T-cell (primary cell): Measurements from ENCODE around the gene UBE2H. TPM values are rescaled to one million over a fixed set of nuclear protein-coding genes. Genes with fewer than 3 reads are reported as not detected.
A peak's percentile ranks its signal among the peaks of the same experiment; 100 is the strongest.

Source experiments
- ATAC-seq, 4 experiments: fragments of 200-7000 bp in 3 of 4; fragments of 150-1000 bp in 1 of 4; cut with Tn5 transposase; replicated peaks in 1 of 4; 1 replicate in 3 of 4; 2 replicates in 1 of 4; pipeline ENCODE4 v1.10.0; 2021; ENCODE audit warnings: moderate library complexity in 3 of 4, mild to moderate bottlenecking in 2 of 4, moderate number of reproducible peaks in 1 of 4
- CTCF ChIA-PET, 2 donors: fragments of 300-600 bp; sonication (Branson Sonifier 250); formaldehyde crosslinking; loops; one replicate each; lab custom pipeline; 2022; ENCODE audit warnings: antibody characterized with exemption in 2 of 2; lab: Charles Lee
- POLR2A ChIA-PET, 2 donors: fragments of 300-600 bp; sonication (Branson Sonifier 250); formaldehyde crosslinking; loops; one replicate each; lab custom pipeline; 2022; ENCODE audit warnings: antibody characterized with exemption in 2 of 2; lab: Charles Lee
- DNase-seq, 35 experiments: peaks; one replicate each; pipeline versions ENCODE4 v3.0.0 to v3.0.0-alpha.2; 2013 to 2023
- H3K27ac ChIP-seq: one replicate; pipeline ENCODE4 v1.5.1; 2013; ENCODE audit warnings: low read length
- H3K27me3 ChIP-seq, 2 experiments: replicated peaks in 1 of 2; 1 replicate in 1 of 2; 2 replicates in 1 of 2; pipeline versions ENCODE4 v1.6.1 to v1.7.0; 2013; ENCODE audit warnings: low read length in 1 of 2, mixed read lengths in 1 of 2; ENCODE audit not compliant: control insufficient read depth in 2 of 2, insufficient read depth in 2 of 2; ENCODE audit errors: extremely low read depth in 1 of 2
- H3K36me3 ChIP-seq, 2 donors: 1 replicate in 1 of 2; 2 replicates in 1 of 2; pipeline versions ENCODE4 v1.6.1 to v1.7.0; 2013; ENCODE audit warnings: low read length in 1 of 2; ENCODE audit not compliant: control insufficient read depth in 2 of 2, insufficient read depth in 1 of 2; ENCODE audit errors: extremely low read depth in 1 of 2
- H3K4me1 ChIP-seq, 2 experiments: 1 replicate in 1 of 2; 2 replicates in 1 of 2; pipeline versions ENCODE4 v1.6.1 to v1.7.0; 2013; ENCODE audit warnings: low read length in 2 of 2, mixed read lengths in 1 of 2; ENCODE audit not compliant: insufficient read depth in 2 of 2, control insufficient read depth in 1 of 2; ENCODE audit errors: extremely low read depth in 1 of 2
- H3K4me3 ChIP-seq, 2 donors: 1 replicate in 1 of 2; 2 replicates in 1 of 2; pipeline versions ENCODE4 v1.5.1 to v1.7.0; 2013; ENCODE audit warnings: mild to moderate bottlenecking in 2 of 2, low read length in 1 of 2, moderate library complexity in 1 of 2; ENCODE audit not compliant: control insufficient read depth in 1 of 2; ENCODE audit errors: extremely low read depth in 1 of 2
- H3K9me3 ChIP-seq: 2 replicates; pipeline ENCODE4 v1.7.0; 2013
- H3K27ac Mint-ChIP-seq, 2 donors: one replicate each; pipeline ENCODE4 v1.8.0; 2020 to 2021; ENCODE audit warnings: mild to moderate bottlenecking in 2 of 2, mixed read lengths in 2 of 2
- H3K27me3 Mint-ChIP-seq, 2 donors: one replicate each; pipeline ENCODE4 v1.8.0; 2021 to 2022; ENCODE audit warnings: mixed read lengths in 2 of 2
- H3K36me3 Mint-ChIP-seq: one replicate; pipeline ENCODE4 v1.8.0; 2021; ENCODE audit warnings: mixed read lengths
- H3K4me1 Mint-ChIP-seq, 3 donors: one replicate each; pipeline ENCODE4 v1.8.0; 2020 to 2022; ENCODE audit warnings: mixed read lengths in 3 of 3, mild to moderate bottlenecking in 1 of 3
- H3K4me3 Mint-ChIP-seq, 3 donors: one replicate each; pipeline ENCODE4 v1.8.0; 2020 to 2022; ENCODE audit warnings: mild to moderate bottlenecking in 3 of 3, mixed read lengths in 3 of 3, moderate library complexity in 3 of 3
- H3K9me3 Mint-ChIP-seq, 3 donors: one replicate each; pipeline ENCODE4 v1.8.0; 2020 to 2022; ENCODE audit warnings: mixed read lengths in 3 of 3
- WGBS: methylation state at CpG from one replicate; pipeline ENCODE4 v1.1.5; 2013; ENCODE audit warnings: missing lambda C conversion rate; ENCODE audit not compliant: insufficient coverage; 5-methylcytosine and 5-hydroxymethylcytosine counted together
- total RNA-seq, 35 experiments: library from RNA in 6 of 35; stranded (reverse) in 6 of 35; fragments of 120-200 nt in 1 of 35; gene quantifications; one replicate each; pipeline versions ENCODE4 v1.2.1 to v1.2.4 and lab custom pipeline; 2013 to 2026

UBE2H gene
- total RNA-seq, 5 donors from 2014 or later (not counting 1 experiment from before 2014, with no cell fraction given): 37.5 to 63.8 (median 50.1) TPM

DNA sequence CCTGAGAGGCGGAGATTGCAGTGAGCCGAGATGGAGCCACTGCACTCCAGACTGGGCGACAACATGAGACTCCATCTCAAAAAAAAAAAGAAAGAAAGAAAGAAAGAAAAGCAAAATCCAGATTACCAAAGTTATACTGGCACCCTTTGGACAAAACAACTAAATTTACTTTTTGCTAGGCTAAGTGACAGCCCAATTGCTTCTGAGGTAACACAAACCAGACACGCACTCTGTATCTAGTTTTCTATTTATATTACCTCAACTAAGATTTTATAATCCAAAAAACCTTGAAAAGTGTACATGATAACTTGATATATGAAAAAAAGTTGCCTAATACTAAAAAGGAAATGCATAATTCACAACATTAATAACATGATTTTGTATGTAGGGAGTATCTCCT lies 12.9 kb downstream of the UBE2H start:
- POLR2A ChIA-PET: no interaction called here
- no peaks in the 10 kb centered on the region for H3K9me3 Mint-ChIP-seq
- no peak overlapping the region for H3K27ac ChIP-seq
- H3K4me3 ChIP-seq: no peak overlapping the region
- DNase-seq (no peak), ATAC-seq (no peak)
- WGBS: no CpG with 5 or more reads among the region's 4 CpGs
- H3K27me3 Mint-ChIP-seq: no peaks in the 10 kb centered on the region
- no peaks in the 10 kb centered on the region for H3K9me3 ChIP-seq
- H3K4me3 Mint-ChIP-seq: no peak overlapping the region
- peaks cover 3 to 15% of the 10 kb centered on the region in 2 donors for H3K36me3 ChIP-seq
- no peaks in the 10 kb centered on the region for H3K27me3 ChIP-seq
- H3K27ac Mint-ChIP-seq: no peak overlapping the region
- CTCF ChIA-PET: no interaction called here
- peaks cover 0 to 7% of the 10 kb centered on the region in 2 experiments for H3K4me1 ChIP-seq
- H3K4me1 Mint-ChIP-seq: peaks cover 19 to 34% (median 27%) of the 10 kb centered on the region in 3 donors
- peaks cover 18% of the 10 kb centered on the region for H3K36me3 Mint-ChIP-seq

DNA sequence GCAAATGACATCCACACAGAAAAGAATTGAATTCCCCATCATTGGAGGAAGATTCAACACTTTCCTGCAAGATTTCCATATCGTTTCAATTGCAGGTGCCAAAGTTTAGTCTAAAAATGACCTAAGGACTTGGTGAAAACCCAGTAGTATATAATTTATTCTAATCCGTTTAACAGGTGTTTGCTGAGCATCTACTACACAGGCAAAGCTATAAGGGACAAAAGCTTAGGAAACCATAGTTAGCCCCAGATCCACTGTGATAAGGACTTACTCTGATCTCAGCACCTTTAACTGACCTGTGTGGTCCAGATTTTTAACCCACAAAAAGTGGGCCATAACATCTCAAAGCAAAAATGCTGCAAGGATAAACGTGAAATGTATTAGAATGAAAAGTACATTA lies 19.1 kb downstream of the UBE2H start:
- DNase-seq (no peak), ATAC-seq (no peak)
- ChIA-PET POLR2A (interaction anchor here (0.6 to 1.1 kb wide), 4 partner anchors 12 to 17 kb away, joined by 3 to 9 read pairs (median 5); no protein-coding TSS in a partner anchor), CTCF (interaction anchor here in 1 of 2 donors (0.6 kb wide), 1 partner anchor 103 kb away, joined by 3 read pairs; no protein-coding TSS in a partner anchor)
- peaks cover 5% of the 10 kb centered on the region for H3K36me3 Mint-ChIP-seq
- Histone ChIP-seq H3K27me3 (no peaks in the 10 kb centered on the region), H3K4me1 (no peaks in the 10 kb centered on the region), H3K9me3 (no peaks in the 10 kb centered on the region), H3K36me3 (peaks cover 0 to 7% of the 10 kb centered on the region in 2 donors), H3K27ac (no peak overlapping the region), H3K4me3 (no peak overlapping the region)
- peaks cover 14 to 19% (median 17%) of the 10 kb centered on the region in 3 donors for H3K4me1 Mint-ChIP-seq
- H3K4me3 Mint-ChIP-seq: no peak overlapping the region
- WGBS: no CpG with 5 or more reads among the region's 3 CpGs
- H3K27ac Mint-ChIP-seq: no peak overlapping the region
- no peaks in the 10 kb centered on the region for H3K27me3 Mint-ChIP-seq
- H3K9me3 Mint-ChIP-seq: no peaks in the 10 kb centered on the region

DNA sequence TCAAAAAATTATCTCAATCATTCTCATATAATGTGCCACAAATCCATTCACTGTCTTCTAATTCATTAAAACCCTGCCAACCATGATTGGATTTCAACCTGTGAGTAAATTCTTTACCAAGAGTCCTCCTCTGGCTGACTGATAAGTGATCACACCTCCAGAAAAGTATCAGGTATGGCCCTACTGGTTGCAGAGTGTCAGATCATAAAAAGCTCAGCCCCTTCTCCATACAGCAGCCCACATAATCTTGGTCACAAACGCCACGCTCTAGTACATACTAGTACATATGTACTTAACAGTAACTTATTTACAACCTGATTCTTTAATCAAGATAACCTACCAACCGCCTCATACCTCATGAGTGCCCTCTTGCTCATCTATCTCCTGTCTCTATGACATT lies 26.1 kb downstream of the UBE2H start:
- H3K27me3 ChIP-seq: no peaks in the 10 kb centered on the region
- no peak overlapping the region for H3K27ac Mint-ChIP-seq
- DNase-seq (no peak), ATAC-seq (no peak)
- H3K4me1 Mint-ChIP-seq: peaks cover 31 to 44% (median 36%) of the 10 kb centered on the region in 3 donors
- peaks cover 5% of the 10 kb centered on the region in 2 donors for H3K36me3 ChIP-seq
- no peaks in the 10 kb centered on the region for H3K27me3 Mint-ChIP-seq
- no peak overlapping the region for H3K27ac ChIP-seq
- H3K9me3 Mint-ChIP-seq: no peaks in the 10 kb centered on the region
- no peak overlapping the region for H3K4me3 ChIP-seq
- H3K36me3 Mint-ChIP-seq: peaks cover 16% of the 10 kb centered on the region
- CTCF ChIA-PET: no interaction called here
- peaks cover 0 to 3% of the 10 kb centered on the region in 2 experiments for H3K4me1 ChIP-seq
- POLR2A ChIA-PET: no interaction called here
- no peak overlapping the region for H3K4me3 Mint-ChIP-seq
- 87% methylated on average over 3 of the region's 3 CpGs for WGBS
- no peaks in the 10 kb centered on the region for H3K9me3 ChIP-seq

DNA sequence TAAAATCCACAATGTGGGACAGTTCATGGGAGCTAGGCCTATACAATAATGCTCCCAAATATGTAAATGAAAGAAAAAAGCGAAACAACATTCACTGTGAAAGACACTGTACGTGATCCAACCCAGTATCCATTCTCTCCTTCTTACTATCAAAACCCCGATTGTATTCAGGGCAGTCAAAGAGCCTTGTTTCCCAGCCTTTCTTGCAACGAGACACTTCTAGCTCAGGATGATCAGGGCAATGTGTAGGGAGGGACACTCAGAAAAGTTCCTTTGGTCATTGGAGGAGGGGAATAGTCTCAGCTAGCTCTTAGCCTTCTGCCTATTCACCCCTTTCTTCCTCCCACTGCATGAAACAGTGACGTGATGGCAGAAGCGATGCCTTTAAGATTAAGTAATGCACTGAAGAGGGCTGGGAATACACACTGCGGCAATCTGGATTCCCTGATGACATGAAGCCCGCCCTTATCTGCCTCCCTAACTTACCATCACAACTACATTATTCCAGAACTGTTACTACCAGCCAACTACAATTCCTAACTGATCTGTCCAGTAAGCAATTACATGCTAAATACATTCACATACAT lies 27.3 kb downstream of the UBE2H start:
- no peak overlapping the region for H3K27ac ChIP-seq
- Mint-ChIP-seq H3K27ac (no peak overlapping the region), H3K27me3 (no peaks in the 10 kb centered on the region), H3K36me3 (peaks cover 20% of the 10 kb centered on the region), H3K4me1 (peaks cover 38 to 52% (median 41%) of the 10 kb centered on the region in 3 donors), H3K4me3 (no peak overlapping the region), H3K9me3 (no peaks in the 10 kb centered on the region)
- ATAC-seq (no peak), DNase-seq (no peak)
- H3K36me3 ChIP-seq: peaks cover 5% of the 10 kb centered on the region in 2 donors
- H3K4me3 ChIP-seq: no peak overlapping the region
- POLR2A ChIA-PET: interaction anchor here in 1 of 2 donors (1.0 kb wide), 1 partner anchor 11 kb away, joined by 5 read pairs; no protein-coding TSS in a partner anchor
- no peaks in the 10 kb centered on the region for H3K9me3 ChIP-seq
- peaks cover 0 to 3% of the 10 kb centered on the region in 2 experiments for H3K4me1 ChIP-seq
- 100% methylated on average over 2 of the region's 8 CpGs for WGBS
- no peaks in the 10 kb centered on the region for H3K27me3 ChIP-seq
- CTCF ChIA-PET: no interaction called here

DNA sequence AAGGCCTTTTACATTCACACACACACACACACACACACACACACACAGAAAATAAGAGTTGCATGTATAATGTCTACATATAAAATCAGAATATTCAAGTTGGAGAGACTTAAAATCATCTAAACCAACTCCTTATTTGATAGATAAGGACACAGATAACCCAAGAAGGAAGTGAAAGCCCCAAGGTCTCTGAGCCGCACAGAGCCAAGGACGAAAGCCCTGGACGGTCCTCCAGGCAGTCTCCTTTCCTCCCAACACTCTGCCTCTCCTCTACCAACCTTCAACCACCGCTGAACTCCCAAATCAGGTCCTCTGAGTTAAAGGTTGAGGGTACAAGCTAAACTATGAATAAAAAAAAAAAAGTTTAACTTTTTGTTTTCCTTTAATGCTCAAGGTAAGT lies 28.2 kb downstream of the UBE2H start:
- Mint-ChIP-seq H3K27ac (no peak overlapping the region), H3K9me3 (no peaks in the 10 kb centered on the region), H3K36me3 (peaks cover 24% of the 10 kb centered on the region), H3K4me3 (no peak overlapping the region), H3K4me1 (peaks cover 42 to 56% (median 46%) of the 10 kb centered on the region in 3 donors), H3K27me3 (no peaks in the 10 kb centered on the region)
- no peak overlapping the region for H3K27ac ChIP-seq
- no peaks in the 10 kb centered on the region for H3K27me3 ChIP-seq
- H3K4me3 ChIP-seq: no peak overlapping the region
- POLR2A ChIA-PET: interaction anchor here in 1 of 2 donors (1.0 kb wide), 1 partner anchor 10 kb away, joined by 5 read pairs; no protein-coding TSS in a partner anchor
- no peak for ATAC-seq
- CTCF ChIA-PET: no interaction called here
- DNase-seq: no peak
- no CpG with 5 or more reads among the region's 4 CpGs for whole genome bisulfite sequencing
- peaks cover 5% of the 10 kb centered on the region in 2 donors for H3K36me3 ChIP-seq
- H3K4me1 ChIP-seq: peaks cover 0 to 3% of the 10 kb centered on the region in 2 experiments
- no peaks in the 10 kb centered on the region for H3K9me3 ChIP-seq

DNA sequence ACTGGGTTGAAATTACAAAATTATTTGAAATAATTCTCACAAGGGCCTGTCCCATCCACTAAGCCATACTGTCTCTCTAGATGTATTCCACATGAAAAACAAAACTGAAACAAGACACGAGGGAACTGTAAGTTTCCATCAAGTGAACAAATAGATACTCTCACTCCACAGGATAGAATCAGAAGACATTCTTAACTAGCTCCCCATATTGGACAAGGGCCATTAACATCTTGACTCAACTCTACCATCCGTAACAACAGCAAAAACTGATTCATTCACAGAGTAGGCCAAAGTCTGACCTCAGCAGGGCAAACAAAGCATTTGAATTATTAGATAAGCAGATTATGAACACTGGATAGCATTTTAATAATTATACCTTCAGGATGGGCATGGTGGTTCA lies 29.1 kb downstream of the UBE2H start:
- peaks cover 0 to 4% of the 10 kb centered on the region in 2 experiments for H3K4me1 ChIP-seq
- peaks cover 5% of the 10 kb centered on the region in 2 donors for H3K36me3 ChIP-seq
- H3K4me1 Mint-ChIP-seq: peaks cover 48 to 55% (median 50%) of the 10 kb centered on the region in 3 donors
- no peaks in the 10 kb centered on the region for H3K9me3 ChIP-seq
- no peak overlapping the region for H3K4me3 ChIP-seq
- no peak for ATAC-seq
- 60% methylated on average over 1 of the region's 2 CpGs for whole genome bisulfite sequencing
- H3K27ac ChIP-seq: no peak overlapping the region
- H3K36me3 Mint-ChIP-seq: peaks cover 25% of the 10 kb centered on the region
- H3K27me3 Mint-ChIP-seq: no peaks in the 10 kb centered on the region
- peak overlapping the region in 1 of 3 donors; percentile 52 for H3K4me3 Mint-ChIP-seq
- H3K27ac Mint-ChIP-seq: peak overlapping the region; percentile 10 to 12
- ChIA-PET POLR2A (no interaction called here), CTCF (interaction anchor here in 1 of 2 donors (0.6 kb wide), 1 partner anchor 111 kb away, joined by 11 read pairs; no protein-coding TSS in a partner anchor)
- no peak for DNase-seq
- no peaks in the 10 kb centered on the region for H3K27me3 ChIP-seq
- no peaks in the 10 kb centered on the region for H3K9me3 Mint-ChIP-seq
